HepG2 (cell line): ENCODE data around the gene ARCN1.

Source experiments
- KMT2A ChIP-seq: sonication (generic); formaldehyde crosslinking; IDR thresholded peaks from 2 replicates; pipeline ENCODE4 v1.4.0; 2020; ENCODE audit warnings: missing genetic modification reagents
- SMAD1 ChIP-seq: sonication (generic); formaldehyde crosslinking; IDR thresholded peaks from 2 replicates; pipeline ENCODE4 v1.4.0; 2020; ENCODE audit warnings: missing genetic modification reagents, low read depth, mild to moderate bottlenecking, borderline replicate concordance
- SMAD3 ChIP-seq: sonication (generic); formaldehyde crosslinking; IDR thresholded peaks from 2 replicates; pipeline ENCODE4 v1.4.0; 2020; ENCODE audit warnings: missing genetic modification reagents
- ZMYM4 ChIP-seq: sonication (generic); formaldehyde crosslinking; IDR thresholded peaks from 2 replicates; pipeline ENCODE4 v1.8.1; 2023; ENCODE audit warnings: mild to moderate bottlenecking, missing genetic modification reagents
- ZNF138 ChIP-seq: sonication (generic); formaldehyde crosslinking; IDR thresholded peaks from 2 replicates; pipeline ENCODE4 v1.5.0; 2020; ENCODE audit warnings: mild to moderate bottlenecking, low read depth, missing genetic modification reagents
- TF ChIP-seq, protein P1 (sequence below): sonication (generic); formaldehyde crosslinking; IDR thresholded peaks from 2 replicates; pipeline ENCODE4 v1.5.0; 2020; ENCODE audit warnings: mild to moderate bottlenecking, missing genetic modification reagents, moderate library complexity

GRCh38 chr11:118544010-118544646 lies 28.1 kb upstream of the ARCN1 start:
- TF ChIP-seq, protein P1, sequence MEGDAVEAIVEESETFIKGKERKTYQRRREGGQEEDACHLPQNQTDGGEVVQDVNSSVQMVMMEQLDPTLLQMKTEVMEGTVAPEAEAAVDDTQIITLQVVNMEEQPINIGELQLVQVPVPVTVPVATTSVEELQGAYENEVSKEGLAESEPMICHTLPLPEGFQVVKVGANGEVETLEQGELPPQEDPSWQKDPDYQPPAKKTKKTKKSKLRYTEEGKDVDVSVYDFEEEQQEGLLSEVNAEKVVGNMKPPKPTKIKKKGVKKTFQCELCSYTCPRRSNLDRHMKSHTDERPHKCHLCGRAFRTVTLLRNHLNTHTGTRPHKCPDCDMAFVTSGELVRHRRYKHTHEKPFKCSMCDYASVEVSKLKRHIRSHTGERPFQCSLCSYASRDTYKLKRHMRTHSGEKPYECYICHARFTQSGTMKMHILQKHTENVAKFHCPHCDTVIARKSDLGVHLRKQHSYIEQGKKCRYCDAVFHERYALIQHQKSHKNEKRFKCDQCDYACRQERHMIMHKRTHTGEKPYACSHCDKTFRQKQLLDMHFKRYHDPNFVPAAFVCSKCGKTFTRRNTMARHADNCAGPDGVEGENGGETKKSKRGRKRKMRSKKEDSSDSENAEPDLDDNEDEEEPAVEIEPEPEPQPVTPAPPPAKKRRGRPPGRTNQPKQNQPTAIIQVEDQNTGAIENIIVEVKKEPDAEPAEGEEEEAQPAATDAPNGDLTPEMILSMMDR (CRISPR knock-in tag) = no peak
- TF ChIP-seq KMT2A (CRISPR knock-in tag) (no peak), ZNF138 (no peak), SMAD1 (CRISPR knock-in tag) (no peak), ZMYM4 (CRISPR knock-in tag) (no peak), SMAD3 (CRISPR knock-in tag) (no peak)
